ENCODE data around the gene KCTD4.

Gene KCTD4

GRCh38 chr13:45199711-45200110, 1.1 kb downstream of the KCTD4 start:
- H4K12ac ChIP-seq (ENCODE audit: low read depth, low read length): no peak overlapping the region
- H3K23ac ChIP-seq (ENCODE audit: low read length): no peak overlapping the region
- WGBS (ENCODE audit: extremely low coverage, insufficient coverage, insufficient read length): no CpG with 5 or more reads among the region's 4 CpGs
- no peak overlapping the region for H3K9ac ChIP-seq (ENCODE audit: low read length)
- no peaks in the 10 kb centered on the region for H3K9me3 ChIP-seq (ENCODE audit: insufficient read depth, low read depth, low read length)
- no peak overlapping the region for H3K14ac ChIP-seq (ENCODE audit: low read length)
- H2BK120ac ChIP-seq (ENCODE audit: insufficient read depth, low read length, poor library complexity): no peak overlapping the region
- no peak overlapping the region for H2BK5ac ChIP-seq (ENCODE audit: low read depth, low read length, poor library complexity)
- no peak overlapping the region for H4K91ac ChIP-seq (ENCODE audit: low read depth, low read length)
- H3K4me1 ChIP-seq (ENCODE audit: control insufficient read depth in 1 of 2, insufficient read depth in 2 of 2, low read length in 2 of 2): no peaks in the 10 kb centered on the region
- H3K79me2 ChIP-seq (ENCODE audit: control insufficient read depth, insufficient read depth, low read length, poor library complexity): no peaks in the 10 kb centered on the region
- H2BK12ac ChIP-seq (ENCODE audit: low read length): no peak overlapping the region
- no peak overlapping the region for H3K27ac ChIP-seq (ENCODE audit: low read depth, low read length)
- no peak overlapping the region for H3K4ac ChIP-seq (ENCODE audit: low read depth, low read length)
- H3K4me3 ChIP-seq (ENCODE audit: low read depth, low read length): no peak overlapping the region
- H3K27me3 ChIP-seq (ENCODE audit: insufficient read depth, low read length): no peaks in the 10 kb centered on the region
- no peak for DNase-seq
- H3K18ac ChIP-seq (ENCODE audit: low read length): no peak overlapping the region
- H3K4me2 ChIP-seq (ENCODE audit: low read length): no peak overlapping the region
- no peaks in the 10 kb centered on the region for H3K79me1 ChIP-seq (ENCODE audit: low read length)
- H4K8ac ChIP-seq (ENCODE audit: low read depth, low read length): no peak overlapping the region
- no peak overlapping the region for H2AFZ ChIP-seq (ENCODE audit: insufficient read depth, low read length, poor library complexity)
- no peak overlapping the region for H2AK5ac ChIP-seq (ENCODE audit: low read length)
- peaks cover 0 to 2% of the 10 kb centered on the region in 2 experiments for H3K36me3 ChIP-seq (ENCODE audit: control insufficient read depth in 1 of 2, insufficient read depth in 2 of 2, low read length in 2 of 2)

GRCh38 chr13:45198924-45199323, 1.9 kb downstream of the KCTD4 start:
- no peak overlapping the region for H4K91ac ChIP-seq (ENCODE audit: low read depth, low read length)
- H3K27me3 ChIP-seq (ENCODE audit: insufficient read depth, low read length): no peaks in the 10 kb centered on the region
- H2BK5ac ChIP-seq (ENCODE audit: low read depth, low read length, poor library complexity): no peak overlapping the region
- H3K4me3 ChIP-seq (ENCODE audit: low read depth, low read length): no peak overlapping the region
- no peak overlapping the region for H2AFZ ChIP-seq (ENCODE audit: insufficient read depth, low read length, poor library complexity)
- no peak overlapping the region for H2BK120ac ChIP-seq (ENCODE audit: insufficient read depth, low read length, poor library complexity)
- H3K79me1 ChIP-seq (ENCODE audit: low read length): no peaks in the 10 kb centered on the region
- H4K12ac ChIP-seq (ENCODE audit: low read depth, low read length): no peak overlapping the region
- no peaks in the 10 kb centered on the region for H3K4me1 ChIP-seq (ENCODE audit: control insufficient read depth in 1 of 2, insufficient read depth in 2 of 2, low read length in 2 of 2)
- H4K8ac ChIP-seq (ENCODE audit: low read depth, low read length): no peak overlapping the region
- no peak overlapping the region for H2BK12ac ChIP-seq (ENCODE audit: low read length)
- no peak overlapping the region for H3K27ac ChIP-seq (ENCODE audit: low read depth, low read length)
- H3K18ac ChIP-seq (ENCODE audit: low read length): no peak overlapping the region
- H3K4ac ChIP-seq (ENCODE audit: low read depth, low read length): no peak overlapping the region
- H3K79me2 ChIP-seq (ENCODE audit: control insufficient read depth, insufficient read depth, low read length, poor library complexity): no peaks in the 10 kb centered on the region
- no CpG with 5 or more reads among the region's 3 CpGs for WGBS (ENCODE audit: extremely low coverage, insufficient coverage, insufficient read length)
- no peak overlapping the region for H3K9ac ChIP-seq (ENCODE audit: low read length)
- no peaks in the 10 kb centered on the region for H3K9me3 ChIP-seq (ENCODE audit: insufficient read depth, low read depth, low read length)
- H3K14ac ChIP-seq (ENCODE audit: low read length): no peak overlapping the region
- no peak for DNase-seq
- no peak overlapping the region for H2AK5ac ChIP-seq (ENCODE audit: low read length)
- H3K4me2 ChIP-seq (ENCODE audit: low read length): no peak overlapping the region
- no peak overlapping the region for H3K23ac ChIP-seq (ENCODE audit: low read length)
- peaks cover 0 to 2% of the 10 kb centered on the region in 2 experiments for H3K36me3 ChIP-seq (ENCODE audit: control insufficient read depth in 1 of 2, insufficient read depth in 2 of 2, low read length in 2 of 2)

GRCh38 chr13:45198041-45198440, 2.8 kb downstream of the KCTD4 start:
- H3K9ac ChIP-seq (ENCODE audit: low read length): no peak overlapping the region
- no peak for DNase-seq
- H3K14ac ChIP-seq (ENCODE audit: low read length): no peak overlapping the region
- H3K9me3 ChIP-seq (ENCODE audit: insufficient read depth, low read depth, low read length): no peaks in the 10 kb centered on the region
- H2BK5ac ChIP-seq (ENCODE audit: low read depth, low read length, poor library complexity): no peak overlapping the region
- H3K27ac ChIP-seq (ENCODE audit: low read depth, low read length): no peak overlapping the region
- H3K4me1 ChIP-seq (ENCODE audit: control insufficient read depth in 1 of 2, insufficient read depth in 2 of 2, low read length in 2 of 2): no peaks in the 10 kb centered on the region
- no peak overlapping the region for H4K12ac ChIP-seq (ENCODE audit: low read depth, low read length)
- no peak overlapping the region for H2AFZ ChIP-seq (ENCODE audit: insufficient read depth, low read length, poor library complexity)
- peaks cover 0 to 2% of the 10 kb centered on the region in 2 experiments for H3K36me3 ChIP-seq (ENCODE audit: control insufficient read depth in 1 of 2, insufficient read depth in 2 of 2, low read length in 2 of 2)
- H3K4me2 ChIP-seq (ENCODE audit: low read length): no peak overlapping the region
- no peaks in the 10 kb centered on the region for H3K27me3 ChIP-seq (ENCODE audit: insufficient read depth, low read length)
- no peak overlapping the region for H2BK120ac ChIP-seq (ENCODE audit: insufficient read depth, low read length, poor library complexity)
- H3K4ac ChIP-seq (ENCODE audit: low read depth, low read length): no peak overlapping the region
- H3K79me2 ChIP-seq (ENCODE audit: control insufficient read depth, insufficient read depth, low read length, poor library complexity): no peaks in the 10 kb centered on the region
- no peak overlapping the region for H4K91ac ChIP-seq (ENCODE audit: low read depth, low read length)
- no peak overlapping the region for H3K18ac ChIP-seq (ENCODE audit: low read length)
- no CpG with 5 or more reads among the region's 2 CpGs for WGBS (ENCODE audit: extremely low coverage, insufficient coverage, insufficient read length)
- H2AK5ac ChIP-seq (ENCODE audit: low read length): no peak overlapping the region
- no peak overlapping the region for H2BK12ac ChIP-seq (ENCODE audit: low read length)
- H3K79me1 ChIP-seq (ENCODE audit: low read length): no peaks in the 10 kb centered on the region
- H3K23ac ChIP-seq (ENCODE audit: low read length): no peak overlapping the region
- H4K8ac ChIP-seq (ENCODE audit: low read depth, low read length): no peak overlapping the region
- H3K4me3 ChIP-seq (ENCODE audit: low read depth, low read length): no peak overlapping the region

GRCh38 chr13:45196622-45197021, 4.2 kb downstream of the KCTD4 start:
- no peaks in the 10 kb centered on the region for H3K79me1 ChIP-seq (ENCODE audit: low read length)
- no peak overlapping the region for H3K27ac ChIP-seq (ENCODE audit: low read depth, low read length)
- peaks cover 0 to 2% of the 10 kb centered on the region in 2 experiments for H3K36me3 ChIP-seq (ENCODE audit: control insufficient read depth in 1 of 2, insufficient read depth in 2 of 2, low read length in 2 of 2)
- H4K91ac ChIP-seq (ENCODE audit: low read depth, low read length): no peak overlapping the region
- no peak overlapping the region for H3K4ac ChIP-seq (ENCODE audit: low read depth, low read length)
- H3K9ac ChIP-seq (ENCODE audit: low read length): no peak overlapping the region
- H2AK5ac ChIP-seq (ENCODE audit: low read length): no peak overlapping the region
- WGBS (ENCODE audit: extremely low coverage, insufficient coverage, insufficient read length): no CpG with 5 or more reads among the region's 1 CpG
- H3K9me3 ChIP-seq (ENCODE audit: insufficient read depth, low read depth, low read length): no peaks in the 10 kb centered on the region
- H2BK5ac ChIP-seq (ENCODE audit: low read depth, low read length, poor library complexity): no peak overlapping the region
- no peak overlapping the region for H2BK120ac ChIP-seq (ENCODE audit: insufficient read depth, low read length, poor library complexity)
- H3K14ac ChIP-seq (ENCODE audit: low read length): no peak overlapping the region
- H3K18ac ChIP-seq (ENCODE audit: low read length): no peak overlapping the region
- H3K4me3 ChIP-seq (ENCODE audit: low read depth, low read length): no peak overlapping the region
- H3K4me2 ChIP-seq (ENCODE audit: low read length): no peak overlapping the region
- no peaks in the 10 kb centered on the region for H3K27me3 ChIP-seq (ENCODE audit: insufficient read depth, low read length)
- no peaks in the 10 kb centered on the region for H3K4me1 ChIP-seq (ENCODE audit: control insufficient read depth in 1 of 2, insufficient read depth in 2 of 2, low read length in 2 of 2)
- no peak overlapping the region for H2AFZ ChIP-seq (ENCODE audit: insufficient read depth, low read length, poor library complexity)
- H2BK12ac ChIP-seq (ENCODE audit: low read length): no peak overlapping the region
- H3K79me2 ChIP-seq (ENCODE audit: control insufficient read depth, insufficient read depth, low read length, poor library complexity): no peaks in the 10 kb centered on the region
- DNase-seq: no peak
- H3K23ac ChIP-seq (ENCODE audit: low read length): no peak overlapping the region
- H4K8ac ChIP-seq (ENCODE audit: low read depth, low read length): no peak overlapping the region
- no peak overlapping the region for H4K12ac ChIP-seq (ENCODE audit: low read depth, low read length)

Measured in trophoblast cell (in vitro differentiated cells and primary cell).